Measurements from ENCODE around the gene RXRG.

RXRG gene

GRCh38 chr1:165403835-165404482 is 41.0 kb downstream of the RXRG start:
- no peak overlapping the region for H3K4me3 ChIP-seq (ENCODE audit: low read depth, low read length)
- TF ChIP-seq, protein P1, sequence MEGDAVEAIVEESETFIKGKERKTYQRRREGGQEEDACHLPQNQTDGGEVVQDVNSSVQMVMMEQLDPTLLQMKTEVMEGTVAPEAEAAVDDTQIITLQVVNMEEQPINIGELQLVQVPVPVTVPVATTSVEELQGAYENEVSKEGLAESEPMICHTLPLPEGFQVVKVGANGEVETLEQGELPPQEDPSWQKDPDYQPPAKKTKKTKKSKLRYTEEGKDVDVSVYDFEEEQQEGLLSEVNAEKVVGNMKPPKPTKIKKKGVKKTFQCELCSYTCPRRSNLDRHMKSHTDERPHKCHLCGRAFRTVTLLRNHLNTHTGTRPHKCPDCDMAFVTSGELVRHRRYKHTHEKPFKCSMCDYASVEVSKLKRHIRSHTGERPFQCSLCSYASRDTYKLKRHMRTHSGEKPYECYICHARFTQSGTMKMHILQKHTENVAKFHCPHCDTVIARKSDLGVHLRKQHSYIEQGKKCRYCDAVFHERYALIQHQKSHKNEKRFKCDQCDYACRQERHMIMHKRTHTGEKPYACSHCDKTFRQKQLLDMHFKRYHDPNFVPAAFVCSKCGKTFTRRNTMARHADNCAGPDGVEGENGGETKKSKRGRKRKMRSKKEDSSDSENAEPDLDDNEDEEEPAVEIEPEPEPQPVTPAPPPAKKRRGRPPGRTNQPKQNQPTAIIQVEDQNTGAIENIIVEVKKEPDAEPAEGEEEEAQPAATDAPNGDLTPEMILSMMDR (IDR thresholded peaks at IDR 0.05; ENCODE audit: control insufficient read depth, extremely low read depth, insufficient read depth) = peak; percentile 89
- no peak for DNase-seq (ENCODE audit: low read depth)

DNA sequence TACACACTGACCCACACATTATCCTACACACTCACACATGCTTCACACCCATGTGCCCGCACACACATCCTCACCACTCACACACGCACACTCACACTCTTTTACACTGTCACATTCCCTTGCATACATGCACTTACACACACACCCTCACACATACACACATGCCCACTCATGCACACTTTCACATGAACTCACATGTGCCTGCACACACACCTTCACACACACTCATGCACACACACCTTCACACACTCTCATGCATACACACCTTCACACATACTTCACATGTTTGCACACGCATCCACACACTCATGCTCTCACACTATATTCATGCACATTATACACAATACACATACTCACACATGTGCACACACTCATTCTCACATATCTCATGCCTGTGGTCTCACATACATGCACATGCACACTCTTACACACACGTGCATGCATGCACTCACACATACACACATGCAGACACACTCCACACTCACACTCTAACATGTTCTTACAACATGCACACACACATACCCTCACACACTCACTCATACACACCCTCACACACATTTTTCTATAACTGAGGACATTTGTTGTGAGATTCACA is 42.3 kb downstream of the RXRG start:
- H3K4me3 ChIP-seq (ENCODE audit: low read depth, low read length) = no peak overlapping the region
- TF ChIP-seq, protein P1 (IDR thresholded peaks at IDR 0.05; ENCODE audit: control insufficient read depth, extremely low read depth, insufficient read depth) = no peak
- no peak for DNase-seq (ENCODE audit: low read depth)

DNA sequence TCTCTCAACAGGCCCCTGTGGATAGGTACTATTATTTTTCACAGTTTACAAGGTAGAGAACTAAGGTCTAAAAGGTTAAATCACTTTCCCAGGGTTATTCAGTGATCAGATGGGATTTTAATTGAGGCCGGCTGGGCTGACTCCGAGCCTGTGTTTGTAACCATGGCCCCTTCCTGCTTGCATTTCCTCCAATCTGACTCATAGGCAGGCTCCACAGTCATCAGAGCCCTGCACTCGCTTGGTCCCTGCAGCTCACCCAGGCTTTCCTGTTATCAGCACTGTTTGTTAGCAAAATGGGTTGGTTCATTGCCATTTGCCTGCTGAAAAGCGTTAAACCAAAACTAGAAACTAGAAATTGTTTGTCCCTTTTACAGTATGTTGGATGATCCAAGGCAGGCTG is 47.0 kb downstream of the RXRG start:
- TF ChIP-seq, protein P1 (IDR thresholded peaks at IDR 0.05; ENCODE audit: control insufficient read depth, extremely low read depth, insufficient read depth) = no peak
- no peak for DNase-seq (ENCODE audit: low read depth)
- H3K4me3 ChIP-seq (ENCODE audit: low read depth, low read length) = no peak overlapping the region

- TF ChIP-seq, protein P1 (IDR thresholded peaks at IDR 0.05; ENCODE audit: control insufficient read depth, extremely low read depth, insufficient read depth) = no peak
- no peak for DNase-seq (ENCODE audit: low read depth)
- no peak overlapping the region for H3K4me3 ChIP-seq (ENCODE audit: low read depth, low read length)
Measured at GRCh38 chr1:165395901-165396300, 49.0 kb downstream of the RXRG start.

DNA sequence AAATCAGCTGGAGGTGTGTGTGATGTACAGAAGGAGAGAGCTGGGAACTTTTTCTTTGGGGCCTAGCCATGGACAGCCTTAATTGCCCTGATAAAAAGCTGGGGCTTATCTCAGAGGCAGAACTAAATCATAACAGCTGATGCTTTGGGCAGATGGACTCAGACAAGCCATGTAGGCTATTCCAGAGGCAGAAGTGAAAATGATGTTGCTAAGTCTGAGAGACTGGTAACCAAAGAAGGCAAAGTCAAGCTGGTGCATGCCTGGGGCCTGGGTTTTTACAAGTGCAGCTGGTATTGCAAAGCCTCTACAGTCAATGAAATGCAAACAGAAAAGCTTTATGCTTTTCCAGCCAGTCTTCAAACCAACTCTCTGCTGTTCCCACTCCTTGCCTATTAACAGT is 49.4 kb downstream of the RXRG start:
- no peak for DNase-seq (ENCODE audit: low read depth)
- H3K4me3 ChIP-seq (ENCODE audit: low read depth, low read length) = no peak overlapping the region
- TF ChIP-seq, protein P1 (IDR thresholded peaks at IDR 0.05; ENCODE audit: control insufficient read depth, extremely low read depth, insufficient read depth) = no peak

DNA sequence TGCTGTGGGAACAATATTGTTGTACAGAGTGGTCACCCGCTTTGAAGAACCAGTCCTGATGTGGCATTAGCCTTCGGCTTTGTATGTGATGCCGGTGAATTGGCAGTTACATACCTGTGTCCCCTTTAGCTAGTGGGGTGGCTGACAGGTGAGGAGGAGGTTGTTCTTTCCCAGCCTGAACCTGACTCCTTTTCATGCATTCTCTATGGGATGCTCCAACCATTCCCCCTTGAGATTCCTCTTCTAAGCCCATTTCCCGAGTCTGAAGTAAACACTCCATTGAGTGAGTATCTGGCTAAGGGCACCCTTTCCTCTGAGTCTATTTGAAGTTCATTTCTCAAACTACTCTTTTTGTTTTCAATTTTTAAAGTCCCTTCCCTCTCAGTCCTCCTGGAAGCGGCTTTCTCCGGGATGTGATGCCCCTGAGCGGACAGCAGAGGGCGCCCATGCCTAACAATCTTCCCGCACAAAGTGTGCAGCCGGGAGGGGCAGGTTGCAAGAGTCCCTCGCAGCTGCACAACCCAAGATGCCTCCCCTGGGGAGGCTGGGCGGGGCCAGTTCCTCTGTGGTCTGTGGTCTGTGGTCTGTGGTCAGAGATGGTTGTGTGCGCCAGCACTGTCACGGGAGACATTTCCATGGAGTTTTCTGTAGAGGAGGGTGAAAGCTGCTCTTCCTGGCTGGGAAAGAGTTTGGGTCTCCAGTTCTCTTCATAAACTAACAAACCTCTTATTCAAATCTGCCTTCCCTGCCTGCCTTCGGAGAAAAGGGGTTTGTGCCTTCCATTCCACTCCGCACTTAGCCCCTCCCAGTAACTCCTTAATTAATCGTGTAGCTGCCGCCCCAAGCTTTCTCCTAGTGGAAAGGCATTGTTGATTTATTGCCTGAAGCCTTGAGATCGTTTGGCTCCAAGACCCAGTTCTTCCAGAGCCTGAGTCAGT is 52.0 kb downstream of the RXRG start:
- no peak for DNase-seq (ENCODE audit: low read depth)
- H3K4me3 ChIP-seq (ENCODE audit: low read depth, low read length) = no peak overlapping the region
- TF ChIP-seq, protein P1 (IDR thresholded peaks at IDR 0.05; ENCODE audit: control insufficient read depth, extremely low read depth, insufficient read depth) = peak; percentile 88
